GM19372 (cell line): ENCODE data around the gene COQ8B.
"Not testable (repeated sequence)": the region's sequence is repeated elsewhere in the genome, so short reads cannot be mapped to it uniquely, and the experiment has no call there.

Experiments used
- ATAC-seq: cut with Tn5 transposase; IDR thresholded peaks from one replicate; pipeline ENCODE4 v1.9.1; 2021; ENCODE audit warnings: mild to moderate bottlenecking, low read depth, moderate library complexity; ENCODE audit not compliant: unreplicated experiment

COQ8B gene

DNA sequence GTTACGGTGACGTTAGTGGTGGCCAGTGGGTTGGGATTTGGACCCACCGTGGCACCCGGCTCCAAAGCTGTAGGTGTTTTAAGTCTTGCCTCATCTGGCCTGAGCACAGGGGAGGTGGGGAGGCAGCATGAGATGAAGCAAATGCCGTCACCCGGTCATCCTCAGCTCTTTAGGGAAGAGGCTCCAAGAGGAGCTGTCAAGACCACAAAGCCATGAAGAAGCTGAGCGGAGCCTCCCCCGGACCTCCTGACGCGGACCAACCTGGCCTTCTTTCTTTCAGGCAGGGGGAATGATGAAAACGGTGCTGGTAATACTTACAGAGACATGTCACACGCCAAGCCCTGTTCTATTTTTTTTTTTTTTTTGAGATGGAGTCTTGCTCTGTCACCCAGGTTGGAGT is 26.2 kb upstream of the COQ8B start:
- ATAC-seq: no peak

DNA sequence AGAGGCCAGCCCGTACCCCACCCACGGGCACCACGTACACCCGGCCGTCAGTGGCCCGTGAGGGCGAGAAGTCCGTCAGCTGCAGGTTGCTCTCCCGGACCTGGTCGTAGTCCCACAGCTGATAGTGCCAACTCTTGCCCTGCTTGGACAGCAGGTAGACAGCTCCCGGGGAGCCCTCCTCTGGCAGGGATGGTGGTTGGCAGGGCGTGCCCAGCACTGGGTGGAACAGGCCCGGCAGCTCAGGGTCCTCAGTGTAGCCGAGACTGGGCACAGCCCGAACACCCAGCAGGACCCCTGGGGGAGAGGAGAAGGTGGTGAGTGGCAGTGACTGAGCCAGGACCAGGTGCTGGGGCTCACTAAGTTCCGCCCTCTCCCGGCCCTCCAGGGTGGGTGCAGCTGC is 25.8 kb upstream of the COQ8B start:
- ATAC-seq: no peak

DNA sequence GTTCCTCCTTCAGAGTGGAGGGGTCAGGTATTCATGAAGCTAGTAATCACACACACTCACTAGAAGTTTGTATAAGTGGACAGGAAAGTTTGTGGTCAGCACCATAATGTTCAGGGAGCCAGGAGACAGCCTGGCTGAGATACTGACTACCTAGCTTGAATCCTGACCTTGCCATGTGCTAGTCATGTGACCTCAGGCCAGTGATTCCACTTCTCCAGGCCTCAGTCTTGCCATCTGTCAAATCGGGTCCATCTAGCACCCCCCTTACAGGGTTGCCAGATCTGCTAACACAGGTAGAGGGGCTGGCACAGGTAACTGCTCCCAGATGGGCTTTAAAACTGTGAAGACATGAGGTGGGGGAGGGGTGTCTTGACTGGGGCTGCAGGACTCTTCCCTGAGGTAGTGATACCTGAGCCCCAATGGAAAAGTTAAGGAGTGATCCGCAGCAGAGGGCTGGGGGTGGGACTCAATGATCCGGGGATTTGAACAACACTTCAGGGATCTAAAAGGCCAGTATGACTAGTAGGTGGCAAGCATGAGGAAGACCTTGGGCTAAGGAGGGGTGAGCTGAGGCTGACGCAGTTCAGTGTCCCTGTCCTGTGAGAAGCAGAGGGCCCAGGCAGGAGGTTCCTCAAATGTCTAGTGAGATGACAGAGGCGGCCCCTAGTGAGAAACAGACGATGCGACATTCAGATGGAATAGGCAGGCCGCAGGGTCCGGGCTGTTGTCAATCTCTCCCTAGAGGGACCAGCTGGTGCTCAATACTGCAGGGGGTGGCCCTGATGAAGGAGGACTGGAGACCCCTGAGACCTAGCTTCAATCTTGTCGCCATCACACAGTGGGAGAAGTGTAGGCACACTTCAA is 25.1 kb upstream of the COQ8B start:
- no peak for ATAC-seq

DNA sequence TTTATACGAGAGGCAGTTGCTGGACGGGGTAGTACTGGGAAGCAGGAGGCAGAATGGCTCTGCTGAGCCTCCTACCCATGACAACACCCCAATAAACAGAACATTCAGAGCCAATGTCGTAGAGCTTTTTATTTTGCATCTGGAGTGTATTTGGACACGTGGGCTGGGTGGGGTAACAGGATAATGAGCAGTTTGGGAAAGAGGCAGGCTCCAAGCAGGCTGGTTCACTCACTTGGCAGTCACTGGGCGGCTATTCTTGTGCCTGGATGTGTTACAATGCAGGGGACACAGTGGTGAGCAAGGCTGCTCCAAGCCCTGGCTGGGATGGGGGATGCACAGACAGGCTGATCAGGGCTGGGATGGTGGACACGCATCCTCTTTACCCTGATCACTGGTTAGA is 24.1 kb upstream of the COQ8B start:
- ATAC-seq: no peak

DNA sequence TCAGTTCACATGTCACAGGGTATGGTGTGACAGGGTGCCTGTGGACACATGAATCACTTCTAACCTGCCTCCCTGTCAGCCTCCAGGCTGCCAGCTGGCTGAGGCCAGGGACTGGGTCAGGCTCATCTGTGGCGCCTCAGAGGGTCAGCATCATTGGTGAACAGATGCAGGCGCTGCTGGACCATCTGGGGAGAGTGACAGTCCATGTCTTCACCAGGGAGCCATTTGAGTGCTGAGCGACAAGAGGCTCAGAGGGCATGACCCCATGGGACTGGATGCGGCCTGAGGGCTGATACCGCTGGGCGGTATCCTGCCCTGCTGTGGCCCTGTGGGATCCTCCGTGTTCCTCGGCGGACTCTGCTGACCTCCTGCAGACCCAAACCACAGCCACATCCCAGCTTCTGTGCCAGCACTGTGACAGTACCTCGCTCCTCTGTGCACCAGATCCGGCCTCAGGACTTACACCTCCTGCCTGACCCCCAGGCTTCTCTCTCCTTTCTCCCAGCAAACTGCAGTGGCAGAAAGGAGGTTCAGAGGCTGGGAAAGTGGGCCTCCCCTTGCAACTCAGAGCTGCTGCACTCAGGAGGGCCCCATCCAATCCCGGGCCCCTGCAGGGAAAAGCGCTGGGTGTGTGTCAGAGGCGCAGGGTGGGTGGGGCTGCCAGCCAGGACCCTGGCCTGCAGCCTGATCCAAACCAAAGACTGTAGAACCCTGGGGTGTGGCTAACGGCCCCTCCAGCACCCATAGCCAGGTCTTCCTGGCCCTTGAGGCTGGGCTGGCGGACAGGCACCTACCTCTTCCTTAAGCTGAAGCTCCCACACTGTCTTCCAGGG is 23.4 kb upstream of the COQ8B start:
- ATAC-seq: no peak

DNA sequence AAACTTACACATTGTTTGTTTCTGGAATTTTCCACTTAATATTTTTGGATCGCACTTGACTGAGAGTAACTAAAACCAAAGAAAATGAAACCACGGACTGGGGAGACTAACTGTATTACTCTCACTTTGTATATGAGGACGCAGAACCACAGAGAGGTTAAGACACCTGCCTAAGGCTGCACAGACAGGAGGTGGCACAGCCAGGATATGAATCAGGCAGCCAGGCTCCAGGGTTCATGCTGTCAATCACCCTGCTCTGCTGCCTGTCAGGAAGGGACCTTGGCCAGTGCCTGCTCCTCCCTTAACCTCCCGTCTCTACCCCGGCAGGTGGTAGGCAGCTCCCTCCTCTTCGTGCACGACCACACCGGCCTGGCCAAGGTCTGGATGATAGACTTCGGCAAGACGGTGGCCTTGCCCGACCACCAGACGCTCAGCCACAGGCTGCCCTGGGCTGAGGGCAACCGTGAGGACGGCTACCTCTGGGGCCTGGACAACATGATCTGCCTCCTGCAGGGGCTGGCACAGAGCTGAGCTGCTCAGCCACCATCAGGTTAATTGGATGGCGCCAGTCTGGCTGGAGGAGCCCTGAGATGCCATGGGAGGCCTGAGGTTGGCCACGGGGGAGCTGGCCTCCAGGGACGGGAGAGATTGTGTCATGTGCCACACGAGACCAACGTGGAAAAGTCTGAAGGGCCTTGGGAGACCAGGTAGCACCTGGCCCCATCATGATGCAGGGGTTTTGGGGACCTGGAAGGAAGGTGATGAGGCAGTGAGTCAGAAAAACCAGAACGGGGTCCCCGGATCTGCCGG is 22.5 kb upstream of the COQ8B start:
- no peak for ATAC-seq

DNA sequence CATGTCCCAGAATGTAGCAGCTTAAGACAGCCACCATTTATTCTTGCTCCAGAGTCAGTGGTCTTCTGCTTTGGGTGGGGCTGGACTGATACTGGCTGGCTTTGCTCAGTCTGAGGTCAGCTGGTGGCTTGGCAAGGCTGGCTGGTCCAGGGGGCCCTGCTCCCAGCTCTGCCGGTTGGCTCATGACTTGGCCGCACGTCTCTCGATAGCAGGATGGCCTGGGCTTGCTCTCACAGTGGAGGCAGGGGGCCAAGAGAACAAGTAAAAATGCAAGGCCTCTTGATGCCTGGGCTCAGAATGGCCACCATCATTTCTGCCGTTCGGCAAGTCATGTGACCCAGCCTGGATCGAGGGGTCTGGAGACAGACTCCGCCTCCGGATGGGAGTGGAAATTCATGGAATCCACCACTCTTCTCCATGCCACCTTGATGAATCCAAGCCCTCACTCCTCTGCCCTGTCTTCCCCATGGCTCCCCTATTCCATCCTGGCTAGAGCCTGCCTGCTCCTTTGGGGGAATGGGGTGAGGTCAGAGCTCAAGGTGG is 20.5 kb upstream of the COQ8B start:
- ATAC-seq: no peak

DNA sequence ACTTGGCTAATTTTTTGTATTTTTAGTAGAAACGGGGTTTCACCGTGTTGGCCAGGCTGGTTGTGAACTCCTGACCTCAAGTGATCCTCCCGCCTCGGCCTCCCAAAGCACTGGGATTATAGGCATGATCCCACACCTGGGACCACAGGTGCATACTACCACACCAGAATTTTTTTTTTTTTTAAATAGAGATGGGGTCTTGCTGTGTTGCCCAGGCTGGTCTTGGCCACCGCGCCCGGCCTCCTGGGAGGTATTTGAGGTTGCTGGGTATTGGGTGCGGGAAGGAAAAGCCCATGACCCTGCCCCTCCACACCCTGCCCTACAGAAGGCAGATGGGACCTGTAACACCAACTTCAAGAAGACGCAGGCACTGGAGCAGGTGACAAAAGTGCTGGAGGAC is 20.0 kb upstream of the COQ8B start:
- no peak for ATAC-seq

DNA sequence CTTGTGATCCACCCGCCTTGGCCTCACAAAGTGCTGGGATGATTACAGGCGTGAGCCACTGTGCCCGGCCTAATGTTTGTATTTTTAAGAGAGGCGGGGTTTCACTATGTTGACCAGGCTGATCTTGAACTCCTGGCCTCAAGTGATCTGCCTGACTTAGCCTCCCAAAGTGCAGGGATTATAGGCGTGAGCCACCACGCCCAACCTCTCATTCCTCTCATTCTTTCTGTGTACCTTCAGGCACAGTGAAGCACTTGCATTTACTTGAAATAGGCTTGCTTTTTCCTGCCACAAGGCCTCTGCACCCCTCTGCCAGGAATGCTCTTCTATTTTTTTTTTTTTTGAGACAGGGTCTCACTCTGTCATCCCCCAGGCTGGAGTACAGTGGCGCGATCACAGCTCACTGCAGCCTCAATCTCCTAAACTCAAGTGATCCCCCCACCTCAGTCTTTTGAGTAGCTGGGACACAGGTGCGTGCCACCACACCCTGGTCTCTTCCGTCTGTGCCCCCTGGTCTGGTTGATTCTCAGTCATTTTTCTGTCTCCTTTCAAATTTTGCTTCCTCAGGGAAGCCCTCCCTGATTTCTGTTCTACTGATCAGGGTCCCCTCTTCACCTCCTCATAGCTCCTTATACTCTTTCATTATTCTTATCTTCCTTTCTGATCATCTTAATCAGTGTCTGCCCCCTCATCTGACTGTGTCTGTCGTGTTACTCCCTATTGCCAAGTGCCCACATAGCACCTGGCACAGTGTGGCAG is 18.5 kb upstream of the COQ8B start:
- ATAC-seq: no peak

DNA sequence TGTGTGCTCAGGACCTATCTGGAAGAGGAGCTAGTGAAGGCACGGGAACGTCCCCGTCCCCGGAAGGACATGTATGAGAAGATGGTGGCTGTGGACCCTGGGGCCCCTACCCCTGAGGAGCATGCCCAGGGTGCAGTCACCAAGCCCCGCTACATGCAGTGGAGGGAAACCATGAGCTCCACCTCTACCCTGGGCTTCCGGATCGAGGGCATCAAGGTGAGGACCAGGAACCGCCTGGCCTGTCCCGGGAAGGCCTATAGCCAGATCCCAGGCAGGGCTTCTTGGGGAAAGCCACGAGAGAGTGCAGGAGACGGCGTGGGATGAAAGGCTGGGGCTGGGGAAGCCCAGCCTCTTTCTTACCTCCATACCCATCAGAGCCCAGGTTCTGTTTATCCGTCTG is 16.5 kb upstream of the COQ8B start:
- ATAC-seq: no peak

DNA sequence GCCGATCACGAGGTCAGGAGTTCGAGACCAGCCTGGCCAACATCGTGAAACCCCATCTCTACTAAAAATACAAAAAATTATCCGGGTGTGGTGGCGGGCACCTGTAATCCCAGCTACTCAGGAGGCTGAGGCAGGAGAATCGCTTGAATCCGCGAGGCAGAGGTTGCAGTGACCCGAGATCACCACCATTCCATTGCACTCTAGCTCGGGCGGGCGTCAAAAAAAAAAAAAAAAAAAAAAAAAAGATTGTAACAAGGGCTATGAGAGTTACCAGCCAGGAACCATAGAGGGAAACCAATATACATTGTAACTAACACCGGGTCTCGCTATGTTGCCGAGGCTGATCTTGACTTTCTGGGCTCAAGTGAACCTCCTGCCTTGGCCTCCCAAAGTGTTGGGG is 15.6 kb upstream of the COQ8B start:
- ATAC-seq: not testable (repeated sequence)

DNA sequence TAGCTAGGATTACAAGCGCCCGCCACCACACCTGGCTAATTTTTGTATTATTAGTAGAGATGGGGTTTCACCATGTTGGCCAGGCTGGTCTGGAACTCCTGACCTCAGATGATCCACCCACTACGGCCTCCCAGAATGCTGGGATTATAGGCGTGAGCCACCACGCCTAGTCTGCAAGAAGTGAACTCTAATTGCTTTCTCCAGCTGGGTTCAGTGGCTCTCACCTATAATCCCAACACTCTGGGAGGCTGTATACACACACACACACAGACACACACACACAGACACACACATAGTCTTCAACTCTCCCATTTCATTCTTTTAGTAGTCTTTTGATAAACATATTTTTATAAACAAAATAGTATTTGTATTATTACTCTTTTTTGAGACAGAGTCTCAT is 13.4 kb upstream of the COQ8B start:
- not testable (repeated sequence) for ATAC-seq

DNA sequence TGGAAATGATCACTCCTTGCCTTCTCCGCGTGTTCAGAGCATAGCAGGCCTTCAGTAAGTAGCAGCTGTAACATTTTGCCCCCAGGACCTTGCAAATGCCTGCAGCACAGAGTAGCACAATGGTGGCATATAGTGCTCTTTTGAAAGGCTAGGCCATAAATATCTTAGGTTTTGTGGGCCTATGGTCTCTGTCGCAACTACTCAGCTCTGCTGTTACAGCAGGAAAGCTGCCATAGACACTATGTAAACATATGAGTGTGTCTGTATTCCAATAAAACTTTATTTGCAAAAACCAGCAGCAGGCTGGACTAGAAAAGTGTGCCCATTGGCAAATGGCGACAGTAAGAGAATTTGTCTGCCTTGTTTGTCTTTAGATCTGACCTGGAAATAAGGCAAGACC is 9.6 kb upstream of the COQ8B start:
- no peak for ATAC-seq

DNA sequence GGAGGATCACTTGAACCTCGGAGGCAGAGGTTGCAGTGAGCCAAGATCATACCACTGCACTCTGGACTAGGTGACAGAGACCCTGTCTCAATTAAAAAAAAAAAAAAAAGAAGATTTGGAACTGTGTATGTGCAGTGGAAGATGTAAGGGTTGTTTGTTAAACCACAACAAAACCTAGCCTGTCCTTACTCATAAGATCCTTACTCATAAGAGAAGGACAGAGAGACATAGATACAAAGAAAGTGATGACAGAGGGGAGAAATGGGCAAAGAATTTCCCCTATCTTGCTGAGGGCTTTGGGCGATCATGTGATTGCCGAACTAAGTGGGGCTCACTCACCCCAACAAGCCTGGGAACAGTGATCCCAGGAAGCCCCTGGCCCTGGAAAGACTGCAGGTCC is 8.2 kb upstream of the COQ8B start:
- ATAC-seq: no peak

DNA sequence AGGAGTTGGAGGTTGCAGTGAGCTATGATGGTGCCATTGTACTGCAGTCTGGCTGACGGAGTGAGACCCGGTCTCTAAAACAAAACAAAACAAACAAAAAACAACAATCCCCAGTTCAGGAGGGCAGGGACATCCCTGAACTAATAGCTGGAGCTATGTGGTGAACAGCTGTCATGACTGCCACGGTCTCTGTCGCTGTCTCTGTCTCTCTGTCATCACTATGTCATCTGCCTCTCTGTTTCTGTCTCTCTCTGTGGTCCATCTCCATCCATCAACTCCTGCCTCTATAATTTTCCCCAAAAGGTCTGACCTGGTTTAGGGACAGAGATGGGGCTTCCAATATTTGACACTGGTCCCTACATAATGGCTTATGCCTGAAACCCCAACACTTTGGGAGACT is 7.6 kb upstream of the COQ8B start:
- no peak for ATAC-seq

DNA sequence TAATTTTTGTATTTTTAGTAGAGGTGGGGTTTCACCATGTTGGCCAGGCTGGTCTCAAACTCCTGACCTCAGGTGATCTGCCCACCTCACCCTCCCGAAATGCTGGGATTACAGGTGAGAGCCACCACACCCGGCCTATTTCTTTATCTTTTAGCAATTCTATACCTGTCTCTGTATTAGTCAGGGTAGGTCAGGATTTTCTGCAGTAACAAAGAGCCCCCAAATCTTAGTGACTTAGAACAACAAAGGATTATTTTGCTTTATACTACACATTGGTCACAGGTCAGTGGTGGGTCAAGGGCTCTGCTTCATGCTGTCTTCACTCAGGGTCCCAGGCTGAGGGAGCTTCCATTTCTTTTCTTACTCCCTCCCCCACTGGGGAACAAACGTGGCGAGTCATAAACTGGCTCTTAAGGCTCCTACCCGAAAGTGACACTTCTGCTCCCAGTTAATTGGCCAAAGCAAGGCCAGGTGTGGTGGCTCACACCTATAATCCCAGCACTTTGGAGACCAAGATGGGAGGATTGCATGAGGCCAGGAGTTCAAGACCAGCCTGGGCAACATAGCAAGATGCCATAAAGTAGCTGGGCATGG is 7.1 kb upstream of the COQ8B start:
- ATAC-seq: no peak

DNA sequence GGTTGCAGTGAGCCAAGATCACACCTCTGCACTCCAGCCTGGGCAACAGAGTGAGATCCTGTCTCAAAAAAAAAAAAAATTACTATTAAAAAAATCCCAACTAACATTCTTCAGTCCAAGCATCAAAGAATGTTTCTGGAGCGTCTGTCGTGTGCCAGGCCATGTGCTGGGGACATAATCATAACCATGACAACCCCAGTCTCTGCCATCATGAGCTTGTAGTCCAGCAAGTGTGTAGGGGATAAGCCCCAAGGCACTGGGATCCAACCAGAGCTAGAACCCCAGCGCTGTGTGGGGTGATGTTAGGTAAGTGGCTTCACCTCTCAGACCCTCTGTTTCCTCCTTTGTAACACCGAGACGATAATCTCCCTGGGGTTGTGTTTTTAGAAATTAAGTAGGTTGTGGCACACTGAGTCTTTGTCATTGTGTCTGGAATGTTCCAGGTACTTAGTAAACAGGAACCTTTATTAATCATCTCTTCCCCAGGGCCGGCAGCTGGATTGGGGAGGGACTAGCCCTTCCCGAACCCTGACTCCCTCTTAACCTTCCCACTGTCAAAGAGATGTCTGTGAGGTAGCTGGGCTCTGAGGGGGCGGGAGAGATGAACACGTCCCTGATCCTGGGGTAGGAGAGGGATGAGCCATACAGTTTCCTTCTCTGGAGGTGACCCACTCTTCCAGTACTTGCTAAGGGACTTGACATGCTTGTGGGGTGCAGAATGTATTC is 5.4 kb upstream of the COQ8B start:
- no peak for ATAC-seq

DNA sequence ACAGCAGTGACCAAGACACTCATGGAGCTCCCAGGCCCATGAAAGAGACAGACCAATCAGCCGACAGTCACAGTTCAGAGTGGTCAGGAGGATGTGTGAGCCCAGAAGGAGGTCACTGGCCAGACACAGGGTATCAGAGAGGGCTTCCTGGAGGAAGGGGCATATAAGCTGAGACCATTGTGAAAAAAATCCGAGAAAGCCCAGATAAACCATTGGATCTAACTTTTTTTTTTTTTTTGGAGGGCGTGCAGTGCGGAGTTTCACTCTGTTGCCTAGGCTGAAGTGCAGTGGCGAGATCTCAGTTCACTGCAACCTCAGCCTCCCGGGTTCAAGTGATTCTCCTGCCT is 4.4 kb upstream of the COQ8B start:
- no peak for ATAC-seq

DNA sequence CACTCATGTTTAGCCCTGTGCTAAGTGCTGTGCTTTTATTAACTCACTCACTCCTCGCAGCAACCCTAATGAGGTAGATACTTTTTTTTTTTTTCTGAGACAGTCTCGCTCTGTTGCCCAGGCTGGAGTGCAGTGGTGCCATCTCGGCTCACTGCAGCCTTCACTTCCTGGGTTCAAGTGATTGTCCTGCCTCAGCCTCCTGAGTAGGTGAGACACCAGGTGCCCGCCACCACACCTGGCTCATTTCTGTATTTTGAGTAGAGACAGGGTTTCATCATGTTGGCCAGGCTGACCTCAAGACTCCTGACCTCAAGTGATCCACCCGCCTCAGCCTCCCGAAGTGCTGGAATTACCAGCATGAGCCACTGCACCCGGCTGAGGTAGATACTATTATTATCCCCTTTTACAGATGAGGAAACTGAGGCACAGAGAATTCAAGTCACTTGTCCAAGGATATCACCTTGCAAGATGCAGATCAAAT is 2.8 kb upstream of the COQ8B start:
- no peak for ATAC-seq
